Fibroblast of the conjunctiva (primary cell): ENCODE measurements around the gene PEAK1.

Source experiments
- DNase-seq: peaks from one replicate; pipeline ENCODE4 v3.0.0-alpha.2; 2010; ENCODE audit warnings: low read depth

The PEAK1 gene, protein sequence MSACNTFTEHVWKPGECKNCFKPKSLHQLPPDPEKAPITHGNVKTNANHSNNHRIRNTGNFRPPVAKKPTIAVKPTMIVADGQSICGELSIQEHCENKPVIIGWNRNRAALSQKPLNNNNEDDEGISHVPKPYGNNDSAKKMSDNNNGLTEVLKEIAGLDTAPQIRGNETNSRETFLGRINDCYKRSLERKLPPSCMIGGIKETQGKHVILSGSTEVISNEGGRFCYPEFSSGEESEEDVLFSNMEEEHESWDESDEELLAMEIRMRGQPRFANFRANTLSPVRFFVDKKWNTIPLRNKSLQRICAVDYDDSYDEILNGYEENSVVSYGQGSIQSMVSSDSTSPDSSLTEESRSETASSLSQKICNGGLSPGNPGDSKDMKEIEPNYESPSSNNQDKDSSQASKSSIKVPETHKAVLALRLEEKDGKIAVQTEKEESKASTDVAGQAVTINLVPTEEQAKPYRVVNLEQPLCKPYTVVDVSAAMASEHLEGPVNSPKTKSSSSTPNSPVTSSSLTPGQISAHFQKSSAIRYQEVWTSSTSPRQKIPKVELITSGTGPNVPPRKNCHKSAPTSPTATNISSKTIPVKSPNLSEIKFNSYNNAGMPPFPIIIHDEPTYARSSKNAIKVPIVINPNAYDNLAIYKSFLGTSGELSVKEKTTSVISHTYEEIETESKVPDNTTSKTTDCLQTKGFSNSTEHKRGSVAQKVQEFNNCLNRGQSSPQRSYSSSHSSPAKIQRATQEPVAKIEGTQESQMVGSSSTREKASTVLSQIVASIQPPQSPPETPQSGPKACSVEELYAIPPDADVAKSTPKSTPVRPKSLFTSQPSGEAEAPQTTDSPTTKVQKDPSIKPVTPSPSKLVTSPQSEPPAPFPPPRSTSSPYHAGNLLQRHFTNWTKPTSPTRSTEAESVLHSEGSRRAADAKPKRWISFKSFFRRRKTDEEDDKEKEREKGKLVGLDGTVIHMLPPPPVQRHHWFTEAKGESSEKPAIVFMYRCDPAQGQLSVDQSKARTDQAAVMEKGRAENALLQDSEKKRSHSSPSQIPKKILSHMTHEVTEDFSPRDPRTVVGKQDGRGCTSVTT (N-terminal part only)

DNA sequence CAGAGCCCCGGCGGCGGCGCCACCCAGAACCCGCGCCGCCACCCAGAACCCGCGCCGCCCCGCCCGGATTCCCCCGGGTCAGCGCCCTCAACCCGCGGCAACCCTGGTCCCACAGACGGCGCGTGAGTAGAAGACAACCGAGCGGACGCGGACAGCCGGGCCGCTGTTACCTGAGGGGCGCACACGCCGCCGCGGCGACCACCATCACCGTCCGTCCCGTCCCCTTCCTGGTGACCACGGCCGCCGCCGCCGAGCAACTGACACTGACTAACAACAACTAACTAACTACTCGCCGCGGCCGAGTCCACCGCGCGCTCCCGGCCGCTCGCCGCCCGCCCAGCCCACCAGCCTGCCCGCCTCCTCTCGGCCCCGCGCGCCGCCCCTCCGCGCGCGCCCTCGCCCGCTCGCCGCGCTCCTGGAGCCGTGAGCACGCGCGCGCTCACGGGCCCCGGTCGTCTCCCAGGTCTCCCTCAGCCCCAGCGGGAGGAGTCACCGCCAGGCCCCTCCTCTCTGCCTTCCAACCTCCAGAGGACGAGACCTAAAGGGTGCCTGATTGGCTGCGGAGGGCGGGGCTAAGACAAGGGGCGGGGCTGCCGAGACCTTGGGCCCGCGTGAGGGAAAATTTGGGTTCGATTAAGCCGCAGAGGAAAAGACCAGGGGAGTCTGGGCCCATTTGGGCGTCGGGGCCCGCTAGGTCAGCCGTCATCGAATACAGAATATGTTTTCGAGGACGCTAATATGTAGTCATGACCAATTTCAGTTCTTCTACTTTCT lies at the start of gene PEAK1:
Gene PEAK1 (minus strand): TSS at position 269 of the 774 bp plus-strand sequence. CDS start 238,178 bp downstream, outside the sequence.
- peak; percentile 98 for DNase-seq

DNA sequence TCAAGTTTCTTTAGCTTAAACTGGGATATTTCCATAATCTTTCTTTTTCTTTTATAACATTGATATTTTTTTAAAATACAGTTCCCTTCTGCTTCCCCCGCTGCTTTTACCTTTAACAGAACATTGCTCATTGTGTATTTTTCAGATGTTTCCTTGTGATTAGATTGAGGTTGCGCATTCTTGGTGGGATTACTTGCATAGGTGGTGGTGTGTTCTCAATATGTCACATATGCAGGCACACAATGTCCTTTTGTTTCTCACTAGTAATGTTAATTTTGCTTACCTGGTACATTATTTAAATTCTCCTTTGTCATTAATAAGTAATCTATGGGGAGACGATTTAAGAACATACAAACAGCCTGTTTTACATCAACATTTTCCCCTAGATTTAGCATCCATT lies 49.0 kb upstream of the PEAK1 start:
- DNase-seq: no peak

DNA sequence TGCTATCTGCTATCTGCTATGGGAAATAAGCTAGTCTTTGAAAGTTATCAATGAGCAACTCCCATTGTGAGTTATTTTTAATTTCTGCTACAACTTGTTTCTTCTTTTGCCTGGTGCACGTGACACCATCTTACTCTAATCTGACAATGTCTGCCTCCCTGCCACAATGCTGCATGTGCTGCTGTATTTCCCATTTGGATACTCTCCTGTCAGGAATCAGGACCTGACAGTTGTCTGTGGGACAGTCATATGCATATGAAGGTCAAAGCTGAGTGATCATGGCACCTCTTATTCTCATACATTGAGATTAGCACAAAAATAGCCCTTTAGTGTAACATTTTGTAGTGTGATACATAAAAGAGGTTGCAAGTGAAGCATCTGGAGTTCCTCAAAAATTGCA lies 46.6 kb upstream of the PEAK1 start:
- DNase-seq: no peak

DNA sequence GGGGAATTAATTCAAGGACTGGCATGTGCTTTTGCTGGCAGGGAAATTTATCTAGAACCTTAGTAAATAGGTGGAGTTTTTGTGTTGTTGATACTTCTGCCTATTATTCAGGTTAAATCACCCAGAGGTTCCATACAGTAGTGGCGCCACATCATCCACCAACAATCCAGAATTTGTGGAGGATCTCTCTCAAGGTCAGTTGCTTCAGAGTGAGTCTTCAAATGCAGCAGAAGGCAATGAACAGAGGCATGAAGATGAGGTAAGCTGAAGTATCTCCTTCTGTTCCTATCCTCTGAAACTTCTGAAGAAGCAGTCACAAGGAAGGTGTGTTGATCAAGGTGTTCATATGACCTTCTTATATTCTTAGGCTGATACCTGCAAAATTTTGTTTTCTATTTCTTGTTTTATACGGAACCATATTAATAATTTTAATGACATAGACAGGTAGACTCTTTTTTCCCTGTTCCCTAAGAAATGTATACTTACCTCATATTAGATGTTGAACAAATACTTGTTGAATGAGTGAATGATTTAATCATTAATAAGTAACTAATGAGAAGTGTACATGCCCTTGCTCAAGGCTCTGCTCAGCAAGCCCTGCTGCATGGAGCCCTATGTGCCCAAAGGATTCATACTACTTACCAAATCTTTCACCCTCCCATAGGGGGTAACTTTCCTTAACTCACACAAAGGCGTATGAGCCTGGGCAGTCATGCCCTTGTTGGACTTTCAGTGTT lies 44.4 kb upstream of the PEAK1 start:
- no peak for DNase-seq

DNA sequence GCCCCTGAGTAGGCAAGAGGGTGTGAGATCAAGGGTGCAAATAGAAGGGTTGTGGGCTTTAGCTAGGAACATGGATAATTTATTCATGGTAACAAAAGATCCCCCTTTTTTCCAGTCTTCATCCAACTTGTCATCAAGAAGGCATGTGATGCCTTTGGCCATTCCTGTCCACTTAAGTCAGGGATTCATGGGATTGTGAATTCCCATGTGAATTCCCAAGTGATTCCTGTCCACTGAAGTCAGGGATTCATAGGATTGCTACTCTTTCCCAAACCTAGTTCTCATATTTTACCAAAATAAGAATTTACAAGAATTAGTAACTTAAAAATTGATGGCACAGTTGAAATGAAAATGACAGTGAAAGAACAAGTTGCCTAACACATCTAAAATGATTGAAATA lies 41.6 kb upstream of the PEAK1 start:
- no peak for DNase-seq

DNA sequence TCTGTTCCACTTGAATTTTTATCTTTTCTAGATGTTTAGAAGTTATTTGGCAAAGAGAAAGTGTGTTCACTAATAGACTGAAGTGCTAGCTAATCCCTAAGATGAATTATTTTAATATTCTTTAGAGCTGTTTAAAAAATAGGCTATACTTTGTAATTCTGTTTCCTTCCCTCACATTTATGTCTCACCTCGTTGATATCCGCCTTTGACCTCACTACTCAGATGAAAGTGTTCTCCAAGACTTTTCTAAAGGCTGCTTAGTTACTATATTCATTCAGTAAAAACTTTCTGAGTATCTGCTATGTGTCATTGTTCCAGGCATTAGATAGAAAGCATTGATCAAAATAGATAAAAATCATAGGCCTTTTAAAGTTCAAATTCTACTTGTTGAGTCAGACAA lies 39.1 kb upstream of the PEAK1 start:
- no peak for DNase-seq

DNA sequence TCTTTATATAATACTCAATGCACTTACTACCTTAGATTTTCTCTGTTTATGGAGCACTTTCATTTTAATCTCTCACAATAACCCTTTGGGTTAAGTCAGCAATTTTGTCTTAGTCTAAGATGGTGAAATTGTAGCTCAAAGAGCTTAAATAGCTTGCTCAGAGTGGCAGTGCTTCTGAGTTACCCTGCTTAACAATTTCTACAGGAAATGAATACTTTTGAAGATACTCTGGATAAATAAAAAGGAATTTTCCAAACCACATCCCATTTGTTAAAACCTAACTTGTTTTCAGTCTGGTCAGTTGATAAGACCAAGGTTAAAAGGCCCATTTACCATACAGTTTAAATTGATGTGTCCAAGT lies 38.0 kb upstream of the PEAK1 start:
- DNase-seq: no peak

DNA sequence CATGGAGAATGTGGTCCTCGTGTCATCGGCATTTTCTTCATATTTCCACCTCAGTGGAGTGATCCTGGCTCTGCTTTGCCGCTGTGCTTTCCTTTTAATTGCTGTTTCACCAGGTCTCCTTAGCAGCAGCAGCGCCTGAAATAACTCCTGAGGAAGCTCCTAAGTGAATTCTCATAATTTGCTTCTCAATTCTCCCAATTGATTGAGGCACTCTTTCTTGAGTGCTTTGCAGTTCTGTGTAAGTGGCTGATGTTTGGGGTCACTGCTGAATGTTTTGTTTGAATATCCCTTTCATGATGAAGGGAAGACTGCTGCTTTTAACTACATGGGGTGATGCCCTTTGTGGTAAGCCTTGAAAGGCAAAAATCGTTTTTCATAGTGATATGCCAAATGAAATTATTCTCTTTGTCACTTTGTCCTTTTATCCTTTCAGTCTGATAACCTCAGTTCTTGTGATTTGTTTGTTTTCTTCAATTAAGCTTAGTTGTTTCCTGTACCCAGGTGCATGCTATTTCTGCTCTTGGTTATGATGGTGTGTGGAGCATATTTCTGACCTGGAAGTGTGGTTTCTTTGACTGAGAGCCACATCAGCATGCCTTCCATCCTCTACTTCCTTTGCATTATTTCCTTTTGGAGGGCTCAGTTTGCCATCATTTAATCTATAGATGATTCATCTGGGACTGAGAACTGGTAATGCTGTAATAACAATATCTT lies 37.4 kb upstream of the PEAK1 start:
- no peak for DNase-seq

DNA sequence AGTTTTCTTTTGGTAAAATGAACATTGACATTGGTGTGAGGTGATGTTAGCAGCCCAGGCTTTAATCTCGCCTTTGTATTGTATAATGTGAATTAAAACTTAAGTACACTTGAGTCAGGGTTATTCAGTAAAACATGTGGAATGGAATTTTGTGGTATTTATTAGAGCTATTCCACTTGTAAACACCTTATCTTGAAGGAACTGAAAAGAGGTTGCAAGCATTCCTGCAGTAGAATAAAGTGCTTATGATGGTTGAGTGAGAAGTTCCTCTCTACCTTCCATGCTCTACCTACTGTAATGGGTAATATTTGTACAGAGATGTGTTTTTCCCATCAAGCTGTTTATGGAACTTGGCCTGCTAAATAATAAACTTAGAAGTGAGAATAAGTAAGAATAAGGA lies 36.8 kb upstream of the PEAK1 start:
- no peak for DNase-seq

DNA sequence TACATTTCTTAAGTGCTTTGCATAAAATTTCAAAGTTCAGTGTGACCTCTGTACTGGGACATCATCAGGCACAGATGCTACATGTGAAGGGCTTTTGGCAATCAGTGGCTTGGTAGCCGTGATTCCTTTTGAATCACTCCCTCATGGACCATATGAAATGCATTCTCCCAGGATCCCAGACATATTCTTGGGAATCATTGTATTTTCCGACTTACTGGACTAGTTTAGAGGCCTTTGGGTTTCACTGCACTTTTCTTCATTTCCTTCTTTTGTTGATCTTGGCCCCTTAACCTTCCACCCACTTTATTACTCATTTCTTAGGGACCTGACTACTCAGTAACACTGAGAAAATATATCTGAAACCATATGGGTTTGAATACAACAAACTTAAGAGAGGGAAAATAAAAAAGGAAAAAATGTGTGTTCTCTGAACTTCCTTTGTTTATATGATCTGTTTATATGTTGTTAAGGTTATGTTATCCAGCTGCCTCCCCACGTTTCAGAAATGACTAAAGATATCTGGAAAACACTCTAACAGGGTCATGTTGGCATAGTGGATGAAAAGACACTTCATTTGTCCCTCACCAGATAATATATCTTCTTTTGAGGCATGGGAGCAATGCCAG lies 35.9 kb upstream of the PEAK1 start:
- peak; percentile 53 for DNase-seq

DNA sequence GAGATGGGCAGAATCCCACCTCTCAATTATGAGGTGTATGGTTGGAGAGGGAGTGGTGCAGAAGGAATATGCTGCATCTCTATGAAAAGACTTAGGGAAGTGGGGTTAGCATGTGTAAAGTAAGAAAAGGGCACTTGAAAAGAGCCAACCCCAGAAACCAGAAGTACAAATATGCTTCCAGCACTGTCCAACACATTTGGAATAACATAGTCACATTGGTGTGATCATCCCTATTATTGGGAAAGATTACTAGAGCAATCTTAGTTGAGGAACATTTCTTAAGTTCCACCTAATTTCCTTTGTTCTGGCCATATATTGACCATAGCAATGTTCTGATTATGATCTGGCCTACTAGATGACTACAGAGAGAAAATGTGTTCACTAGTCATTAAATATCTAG lies 35.0 kb upstream of the PEAK1 start:
- no peak for DNase-seq

DNA sequence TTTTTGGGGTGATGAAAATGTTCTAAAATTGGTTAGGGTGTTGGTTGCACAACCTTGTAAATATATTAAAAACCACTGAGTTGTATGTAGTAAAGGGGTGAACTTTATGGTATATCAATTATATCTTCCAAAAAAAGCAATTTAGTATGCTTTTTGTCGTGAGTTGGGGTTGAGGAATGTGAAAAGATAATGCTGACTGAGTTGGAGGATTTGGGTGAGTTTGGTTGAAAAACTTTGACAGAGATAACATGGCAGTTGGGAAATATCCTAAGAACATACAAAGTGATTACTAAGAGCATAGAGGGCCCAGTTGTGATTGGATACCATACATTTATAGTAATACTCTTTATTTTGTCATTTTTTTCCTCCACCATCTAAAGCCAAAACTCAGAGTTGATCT lies 34.4 kb upstream of the PEAK1 start:
- DNase-seq: no peak

DNA sequence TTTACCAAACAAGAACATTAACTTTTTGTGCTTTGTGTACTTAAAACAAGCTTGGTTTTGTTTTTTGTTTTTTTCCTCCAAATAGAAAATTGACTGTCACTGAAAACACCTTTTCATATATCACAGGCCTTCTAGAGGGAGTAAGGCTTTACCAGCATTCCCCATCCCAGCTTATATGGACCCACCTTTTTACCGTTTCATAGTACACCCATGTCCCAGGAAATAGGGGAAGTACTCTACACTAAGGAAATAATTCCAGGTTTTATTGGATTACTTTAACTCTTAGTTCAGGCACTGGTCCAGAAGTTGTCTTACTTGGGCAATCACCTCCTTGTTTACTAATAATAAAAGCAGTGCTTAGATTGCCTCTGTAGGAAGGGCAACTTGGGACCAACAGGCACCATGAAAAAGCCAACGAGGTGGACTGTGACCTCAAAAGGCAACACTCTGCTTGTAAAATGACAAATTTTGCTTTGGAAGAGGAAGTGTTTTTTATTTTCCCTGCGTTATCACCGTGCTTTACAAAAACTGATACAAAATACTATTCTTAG lies 27.0 kb upstream of the PEAK1 start:
- no peak for DNase-seq

DNA sequence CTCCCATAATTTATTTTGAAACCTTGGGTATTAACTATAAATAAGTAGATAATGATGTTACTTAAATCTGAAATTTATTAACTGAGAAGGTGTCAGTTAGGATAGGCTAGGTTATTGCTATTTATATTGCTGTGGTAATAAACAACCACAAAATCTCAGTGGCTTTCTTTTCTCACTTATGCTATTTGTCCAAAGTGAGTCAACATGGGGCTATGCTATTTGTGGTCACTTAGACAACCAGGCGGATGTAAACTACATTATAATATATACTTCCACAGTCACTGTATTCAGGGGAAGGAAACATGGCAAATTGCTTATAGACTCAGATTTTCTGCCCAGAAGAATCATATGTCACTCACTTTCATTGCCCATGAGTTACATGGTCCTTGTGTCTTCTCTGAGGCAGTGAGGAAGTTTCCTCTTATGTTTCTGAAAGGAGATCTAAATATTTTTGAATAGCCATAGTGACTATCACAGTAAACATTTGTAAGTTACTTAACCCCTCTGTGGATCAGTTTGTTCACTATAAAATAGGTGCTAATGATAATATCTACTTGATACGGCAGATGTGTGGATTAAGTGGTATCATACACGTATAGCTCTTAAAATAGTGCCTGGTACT lies 20.6 kb upstream of the PEAK1 start:
- no peak for DNase-seq

DNA sequence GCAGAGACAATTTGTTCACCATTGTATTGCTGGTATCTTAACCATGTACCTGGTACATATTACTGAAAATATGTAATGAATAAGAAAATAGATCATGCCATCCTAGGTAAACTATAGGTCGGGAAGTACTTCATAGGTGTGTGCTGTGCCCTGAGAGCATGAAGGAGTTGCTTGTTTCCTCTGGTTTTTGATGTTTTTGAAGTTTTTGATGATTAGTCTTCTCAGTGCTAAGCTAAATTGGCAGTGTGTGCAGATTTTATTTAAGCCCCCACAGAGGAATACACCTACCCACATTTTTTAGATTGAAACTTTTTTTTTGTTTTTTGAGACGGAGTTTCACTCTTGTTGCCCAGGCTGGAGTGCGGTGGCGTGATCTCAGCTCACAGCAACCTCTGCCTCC lies 17.4 kb upstream of the PEAK1 start:
- no peak for DNase-seq

DNA sequence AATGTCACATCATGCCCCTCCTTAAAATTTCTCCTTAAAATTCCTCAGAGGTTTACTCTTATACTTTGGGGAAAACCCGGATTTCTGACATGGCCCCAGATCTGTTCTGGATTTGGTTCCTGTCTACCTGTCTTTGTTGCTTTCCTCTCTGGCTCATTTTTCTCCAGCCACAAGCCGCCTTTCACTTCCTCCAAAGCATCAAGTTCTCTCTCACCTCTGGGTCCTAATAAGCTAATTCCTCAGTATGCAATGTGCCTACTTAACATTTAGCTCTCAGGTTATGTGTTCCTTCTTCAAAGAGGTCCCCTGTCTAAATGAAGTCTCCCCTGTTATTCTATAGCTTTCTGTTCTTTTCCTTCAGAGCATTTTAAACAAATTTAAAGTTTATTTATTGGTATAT lies 16.9 kb upstream of the PEAK1 start:
- DNase-seq: no peak

DNA sequence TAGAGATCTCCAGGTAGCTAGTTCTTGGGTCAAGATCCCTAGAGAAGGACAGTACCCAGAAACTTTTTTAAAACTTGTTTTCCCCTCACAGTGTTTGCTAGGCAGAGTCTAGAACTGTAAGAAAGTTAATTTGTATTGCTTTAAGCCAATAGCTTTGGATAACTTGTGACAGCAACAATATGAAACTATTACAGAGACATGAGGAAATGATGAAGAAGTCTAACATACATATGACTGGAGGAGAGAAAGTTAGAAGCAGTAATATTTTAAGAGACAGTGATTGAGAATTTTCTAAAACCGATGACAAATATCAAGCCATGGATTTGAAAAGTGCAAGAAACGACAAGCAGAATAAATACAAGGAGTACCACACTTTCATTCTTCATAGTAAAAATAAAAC lies 10.7 kb upstream of the PEAK1 start:
- no peak for DNase-seq

DNA sequence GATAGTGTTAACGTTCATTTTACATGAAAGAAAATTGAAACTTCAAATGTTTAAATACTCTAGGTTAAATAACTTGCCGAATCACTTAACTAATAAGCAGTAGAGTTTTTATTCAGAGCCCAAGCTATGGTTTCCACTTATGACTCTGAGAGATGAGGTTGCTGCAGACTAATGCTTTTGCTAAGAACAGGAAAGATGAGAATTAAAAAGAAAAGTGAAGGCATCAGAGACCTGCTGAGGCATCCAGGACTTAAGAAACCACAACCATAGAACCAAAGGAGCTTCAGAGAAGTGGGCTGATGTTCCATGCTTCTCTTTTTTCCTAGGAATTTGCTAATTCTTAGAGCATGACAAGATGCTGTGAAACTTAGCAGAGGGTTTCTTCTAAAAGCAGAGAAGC lies 10.3 kb upstream of the PEAK1 start:
- DNase-seq: no peak

DNA sequence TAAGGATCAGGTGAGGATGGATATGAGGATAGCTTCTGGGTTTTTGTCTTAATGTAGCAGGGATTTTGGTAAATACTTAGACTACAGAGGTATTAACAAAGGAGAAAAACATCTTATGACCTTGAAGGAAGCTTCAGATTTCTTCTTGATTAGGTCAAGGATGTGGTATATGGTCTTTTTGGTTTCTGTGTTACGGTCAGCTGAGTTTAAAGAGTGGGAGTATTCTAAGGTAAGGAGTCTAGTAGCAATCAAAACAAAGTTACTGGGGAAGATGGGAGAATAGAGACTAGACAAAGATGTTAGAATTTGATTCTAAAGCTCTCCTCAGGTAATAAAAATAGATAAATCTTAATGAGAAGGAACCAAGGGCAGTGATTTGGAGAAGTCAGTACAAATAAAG lies 7.0 kb upstream of the PEAK1 start:
- no peak for DNase-seq

DNA sequence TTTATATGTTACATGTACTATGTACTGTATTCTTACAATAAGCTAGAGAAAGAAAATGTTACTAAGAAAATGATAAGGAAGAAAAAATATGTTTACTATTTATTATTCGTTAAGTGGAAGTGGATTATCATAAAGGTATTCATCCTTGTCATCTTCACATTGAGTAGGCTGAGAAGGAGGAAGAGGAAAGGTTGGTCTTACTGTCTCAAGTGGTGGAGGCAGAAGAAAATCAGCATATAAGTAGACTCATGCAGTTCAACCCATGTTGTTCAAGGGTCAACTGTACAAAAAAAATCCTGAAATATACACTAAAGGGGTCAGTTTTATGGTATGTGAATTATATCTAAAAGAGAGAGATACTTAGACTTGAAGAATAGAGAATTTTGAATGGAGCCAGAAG lies 6.5 kb upstream of the PEAK1 start:
- no peak for DNase-seq
